GM12874 (cell line): ENCODE measurements around the gene CPLX1.

ENCODE experiments used
- CTCF ChIP-seq: IDR thresholded peaks from 2 replicates; pipeline ENCODE4 v1.5.1; 2011; ENCODE audit warnings: low read depth, mild to moderate bottlenecking, control low read depth, low read length, moderate library complexity; ENCODE audit not compliant: insufficient read depth

The CPLX1 gene

GRCh38 chr4:752196-752861 lies 73.6 kb downstream of the CPLX1 start:
- TF ChIP-seq CTCF = no peak

GRCh38 chr4:751676-752075 lies 74.3 kb downstream of the CPLX1 start:
- no peak for TF ChIP-seq CTCF

- TF ChIP-seq CTCF = no peak
Observed at GRCh38 chr4:749698-750666, 75.9 kb downstream of the CPLX1 start.

GRCh38 chr4:748461-748860 lies 77.5 kb downstream of the CPLX1 start:
- TF ChIP-seq CTCF = no peak

- no peak for TF ChIP-seq CTCF
Observed at GRCh38 chr4:747546-748170, 78.3 kb downstream of the CPLX1 start.

- TF ChIP-seq CTCF = no peak
Observed at GRCh38 chr4:744212-744841, 81.6 kb downstream of the CPLX1 start.
